HG02610 (cell line): ENCODE measurements around the gene ZRANB1.

ENCODE experiments used
- ATAC-seq: cut with Tn5 transposase; IDR thresholded peaks from one replicate; pipeline ENCODE4 v1.9.1; 2021; ENCODE audit warnings: mild to moderate bottlenecking, moderate library complexity; ENCODE audit not compliant: unreplicated experiment

The ZRANB1 gene

DNA sequence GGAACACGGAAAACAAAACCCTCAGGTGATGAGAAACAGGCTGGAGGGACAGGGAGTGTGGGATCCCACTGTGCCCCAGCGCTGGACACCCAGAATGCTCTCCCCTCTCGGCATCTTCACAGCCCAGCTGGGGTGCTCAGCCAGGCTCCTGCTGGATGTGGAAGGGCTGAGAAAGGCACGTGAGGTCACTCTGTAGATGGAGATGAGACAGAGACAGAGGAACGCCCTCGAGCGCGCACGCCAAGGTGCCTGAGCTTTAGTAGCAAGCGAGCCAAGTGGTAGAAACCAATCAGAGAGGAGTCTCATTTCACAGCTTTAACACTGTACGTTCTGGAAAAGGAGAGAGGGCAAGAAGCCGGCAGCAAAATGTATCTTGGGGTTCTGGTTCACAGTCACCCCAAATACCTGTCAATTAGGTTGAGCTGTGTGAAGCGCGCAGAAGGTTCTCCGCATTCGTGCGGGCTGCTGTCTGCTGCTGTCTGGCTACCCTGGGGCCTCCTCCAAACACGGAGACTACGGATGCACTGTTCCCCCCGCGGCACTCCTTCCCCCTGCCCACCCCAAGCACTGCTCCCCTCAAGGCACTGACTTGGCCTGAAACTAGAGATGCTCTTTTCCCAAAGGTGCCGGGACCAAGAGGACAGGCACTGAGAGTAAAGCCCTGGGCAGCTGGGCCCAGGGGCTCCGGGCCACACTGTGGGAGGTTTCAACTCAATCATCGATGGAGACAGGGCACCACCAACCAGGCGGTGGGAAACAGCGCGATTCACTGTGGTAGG lies 91.4 kb downstream of the ZRANB1 start:
- ATAC-seq: no peak

DNA sequence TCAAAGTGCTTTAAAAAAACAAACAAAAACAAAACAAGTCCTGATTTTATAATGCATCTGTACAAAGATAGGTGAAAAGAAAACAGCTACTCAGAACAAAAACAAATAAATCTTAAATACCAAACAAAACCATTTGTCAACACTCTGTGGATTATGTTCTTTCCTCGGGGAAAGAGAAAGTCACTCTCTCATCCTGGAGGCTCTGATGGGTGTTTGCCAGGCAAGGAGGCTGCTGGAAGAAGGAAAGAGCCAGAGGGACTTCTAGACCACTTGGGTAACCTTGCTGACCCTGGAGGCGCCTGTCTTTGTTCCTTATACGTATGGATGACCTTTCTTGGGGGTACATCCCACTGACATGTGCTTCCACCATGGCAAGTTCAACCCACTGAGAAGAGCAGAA lies 92.8 kb downstream of the ZRANB1 start:
- no peak for ATAC-seq

DNA sequence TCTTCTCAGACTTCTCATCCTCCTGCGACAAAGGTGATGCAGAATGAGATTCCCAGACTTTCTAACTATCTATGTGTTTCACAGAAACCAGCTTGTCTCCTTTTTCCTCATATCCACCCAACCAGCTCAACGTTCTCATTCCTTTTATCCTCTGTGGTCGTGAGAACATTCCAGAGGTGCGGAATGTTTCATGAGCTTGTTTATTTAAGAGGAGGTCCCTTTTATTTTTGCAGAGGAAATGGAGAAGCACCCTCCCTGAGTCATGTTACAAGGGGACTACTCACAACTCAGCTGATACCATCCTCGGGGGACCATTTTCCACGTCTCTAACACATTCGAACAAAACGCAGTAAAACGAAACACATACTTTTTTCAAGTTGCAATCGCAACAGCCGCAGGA lies 93.2 kb downstream of the ZRANB1 start:
- ATAC-seq: no peak

DNA sequence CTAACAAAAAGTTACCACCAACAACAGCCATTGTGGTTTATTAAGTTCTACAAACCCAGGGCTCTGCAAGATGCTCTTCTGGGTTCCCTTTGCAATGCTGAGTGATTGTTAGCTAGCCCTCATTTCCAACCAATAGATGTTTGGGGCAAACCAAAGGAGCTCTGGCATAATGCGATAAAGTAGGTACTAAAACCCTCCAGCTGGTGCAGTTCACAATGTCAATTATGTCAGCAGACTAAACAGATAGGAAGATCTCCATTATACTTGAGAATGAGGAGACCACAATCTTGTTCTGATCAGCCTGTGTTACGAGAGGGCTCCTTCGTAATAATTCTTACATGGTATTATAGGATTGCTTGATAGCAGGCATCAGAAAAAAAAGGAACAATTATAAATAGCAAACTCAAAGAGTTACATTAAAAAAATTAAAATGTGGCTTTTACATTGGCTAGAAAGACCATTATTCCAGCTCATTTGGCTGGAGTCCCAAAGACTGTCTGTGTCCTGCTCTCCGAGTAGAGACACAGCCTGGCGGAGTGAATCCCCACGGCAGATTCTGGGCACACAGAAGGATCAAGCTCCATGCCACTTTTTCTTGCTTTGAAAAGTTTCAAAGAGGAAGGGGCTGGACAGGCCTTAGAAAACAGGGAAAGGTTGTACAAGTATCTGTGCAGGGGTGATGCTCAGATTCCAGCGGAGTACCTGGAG lies 93.8 kb downstream of the ZRANB1 start:
- ATAC-seq: no peak

DNA sequence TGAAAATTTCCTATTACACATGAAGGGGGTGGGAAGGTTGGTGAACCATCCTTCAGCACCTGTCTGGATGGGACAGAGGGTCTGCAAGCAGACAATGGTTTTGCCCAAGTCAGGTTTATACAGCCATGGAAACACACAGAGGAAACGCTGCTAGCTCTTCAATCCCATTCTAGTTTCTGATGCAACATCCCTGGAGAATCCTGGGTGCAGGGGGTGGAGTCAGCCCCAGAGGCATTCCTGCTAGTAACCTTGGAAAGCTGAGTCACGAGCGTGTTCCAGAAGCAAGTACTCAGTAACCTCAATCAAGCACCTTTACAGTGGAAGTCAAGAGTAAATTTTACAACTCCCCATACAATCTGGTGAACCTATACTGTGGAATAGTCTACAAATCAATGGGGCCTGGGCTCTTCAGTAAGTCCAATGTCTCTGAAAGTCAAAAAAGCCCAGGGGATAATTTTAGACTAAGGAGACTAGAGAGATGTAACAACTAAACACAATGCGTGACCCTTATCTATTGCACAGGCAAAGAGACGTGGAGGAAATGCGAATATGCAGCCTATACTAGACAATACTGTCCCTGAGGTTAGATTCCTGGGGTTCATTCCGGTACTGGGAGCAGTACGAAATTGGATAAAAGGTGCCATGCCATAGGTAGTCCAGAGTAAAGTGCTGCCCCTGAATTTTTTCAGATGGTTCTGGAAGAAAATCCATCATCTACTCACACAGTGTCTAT lies 95.4 kb downstream of the ZRANB1 start:
- ATAC-seq: no peak
